Muscle of leg (tissue), 11 donors: ENCODE data around the gene NDUFB4. TPM values are rescaled to one million over a fixed set of nuclear protein-coding genes. Genes with fewer than 3 reads are reported as not detected.
"Not testable (repeated sequence)": the region's sequence is repeated elsewhere in the genome, so short reads cannot be mapped to it uniquely, and the experiment has no call there.

Experiments
- DNase-seq: peaks from one replicate; pipeline ENCODE4 v3.0.0; 2013
- H3K27ac ChIP-seq: one replicate; pipeline ENCODE4 v1.5.1; 2013; ENCODE audit warnings: mild to moderate bottlenecking, low read length, control low read depth
- H3K27me3 ChIP-seq: one replicate; pipeline ENCODE4 v1.6.1; 2013; ENCODE audit warnings: low read length; ENCODE audit not compliant: control insufficient read depth, insufficient read depth
- H3K36me3 ChIP-seq: one replicate; pipeline ENCODE4 v1.6.1; 2013; ENCODE audit warnings: low read length; ENCODE audit not compliant: control insufficient read depth, insufficient read depth
- H3K4me1 ChIP-seq: one replicate; pipeline ENCODE4 v1.6.1; 2013; ENCODE audit warnings: low read length; ENCODE audit not compliant: control insufficient read depth, insufficient read depth
- H3K4me3 ChIP-seq: one replicate; pipeline ENCODE4 v1.5.1; 2013; ENCODE audit warnings: low read length, control low read depth
- H3K9me3 ChIP-seq: replicated peaks from 2 replicates; pipeline ENCODE4 v1.6.1; 2013; ENCODE audit warnings: low read depth, low read length; ENCODE audit not compliant: control insufficient read depth
- WGBS: methylation state at CpG from one replicate; pipeline ENCODE4 v1.1.5; 2013; ENCODE audit warnings: missing lambda C conversion rate; ENCODE audit not compliant: insufficient coverage; 5-methylcytosine and 5-hydroxymethylcytosine counted together
- polyA plus RNA-seq, 8 donors: library from polyadenylated mRNA; unstranded; fragments of 120-200 nt; gene quantifications; one replicate each; pipeline versions ENCODE4 v1.2.1 to v1.2.3, GENCODE V29; 2013; ENCODE audit warnings: inconsistent platforms in 1 of 8, low replicate concordance in 1 of 8; ENCODE audit not compliant: insufficient read length in 8 of 8, insufficient read depth in 1 of 8
- total RNA-seq: library from RNA; stranded (reverse); fragments of 120-200 nt; gene quantifications from one replicate; pipeline ENCODE4 v1.2.4, GENCODE V29; 2013

The NDUFB4 gene
- total and polyA plus RNA-seq, 9 donors: 131 to 194 (median 173) TPM

DNA sequence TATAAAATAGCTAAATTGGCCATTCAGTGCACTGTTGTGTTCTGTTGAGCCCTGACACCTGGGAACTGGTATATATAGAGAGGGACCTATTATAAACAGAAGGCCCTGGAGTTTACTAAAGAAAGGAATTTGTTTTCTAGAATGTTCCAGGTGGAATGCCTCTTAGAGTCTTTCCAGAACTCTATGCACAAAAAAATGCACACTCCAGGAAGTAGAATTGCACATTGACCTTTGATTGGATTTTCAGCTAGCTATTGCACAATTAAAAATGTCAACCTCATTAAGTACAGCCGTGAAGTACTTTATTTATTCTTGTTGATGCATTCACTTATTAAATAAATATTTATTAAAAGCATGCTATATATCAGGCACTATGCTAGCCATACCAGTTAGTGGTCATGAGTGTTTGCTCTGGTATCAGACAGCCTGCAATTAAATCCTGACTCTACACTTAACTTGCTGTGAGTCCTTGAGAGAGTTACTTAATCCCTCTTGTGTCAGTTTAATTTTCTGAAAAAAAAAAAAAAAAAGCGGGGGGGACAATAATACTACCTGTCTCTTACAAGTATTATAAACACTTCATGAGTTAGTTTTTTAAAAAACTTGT is 40.8 kb downstream of the NDUFB4 start:
- H3K27ac ChIP-seq: no peak overlapping the region
- no peaks in the 10 kb centered on the region for H3K4me1 ChIP-seq
- H3K4me3 ChIP-seq: no peak overlapping the region
- H3K36me3 ChIP-seq: no peaks in the 10 kb centered on the region
- no peak for DNase-seq
- WGBS: no CpG with 5 or more reads among the region's 2 CpGs
- no peaks in the 10 kb centered on the region for H3K27me3 ChIP-seq
- no peaks in the 10 kb centered on the region for H3K9me3 ChIP-seq

DNA sequence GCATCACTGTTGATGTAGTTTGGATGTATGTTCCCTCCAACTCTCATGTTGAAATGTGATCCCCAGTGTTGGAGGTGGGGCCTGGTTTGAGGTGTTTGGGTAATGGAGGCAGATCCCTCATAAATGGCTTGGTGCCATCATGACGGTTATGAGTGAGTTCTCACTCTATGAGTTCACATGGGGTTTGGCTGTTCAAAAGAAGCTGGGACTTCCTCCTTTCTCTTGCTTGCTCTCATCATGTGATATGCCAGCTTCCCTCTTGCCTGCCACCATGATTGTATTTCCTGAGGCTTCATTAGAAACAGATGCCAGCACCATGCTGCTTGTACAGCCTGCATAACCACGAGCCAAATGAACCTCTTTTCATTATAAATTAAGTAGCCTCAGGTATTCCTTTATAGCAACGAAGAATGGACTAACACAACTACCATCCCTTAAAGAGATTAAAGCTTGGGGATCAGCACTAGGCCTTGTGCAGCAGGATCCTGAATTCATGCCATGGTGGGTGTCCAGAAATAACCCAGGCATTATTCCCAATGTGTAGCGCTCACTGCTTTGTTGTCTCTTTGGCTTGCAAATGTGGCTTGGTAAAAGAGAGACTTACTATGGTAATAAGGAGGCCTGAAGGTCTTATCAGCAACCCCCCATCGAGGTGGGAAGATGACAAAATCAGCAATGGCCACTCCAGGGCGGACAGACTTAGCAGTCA is 41.9 kb downstream of the NDUFB4 start:
- no peak overlapping the region for H3K4me3 ChIP-seq
- 80% methylated on average over 4 of the region's 6 CpGs for WGBS
- no peaks in the 10 kb centered on the region for H3K9me3 ChIP-seq
- H3K27me3 ChIP-seq: no peaks in the 10 kb centered on the region
- no peak overlapping the region for H3K27ac ChIP-seq
- DNase-seq: peak; percentile 15
- H3K36me3 ChIP-seq: no peaks in the 10 kb centered on the region
- H3K4me1 ChIP-seq: no peaks in the 10 kb centered on the region

GRCh38 chr3:120638820-120639219 is 42.7 kb downstream of the NDUFB4 start:
- not testable (repeated sequence) for H3K27me3 ChIP-seq, H3K4me1 ChIP-seq, DNase-seq, H3K9me3 ChIP-seq, H3K36me3 ChIP-seq, H3K27ac ChIP-seq, H3K4me3 ChIP-seq
- no CpG with 5 or more reads among the region's 4 CpGs for WGBS

- Histone ChIP-seq H3K27ac (no peak overlapping the region), H3K4me3 (no peak overlapping the region), H3K27me3 (no peaks in the 10 kb centered on the region), H3K4me1 (no peaks in the 10 kb centered on the region), H3K9me3 (no peaks in the 10 kb centered on the region), H3K36me3 (no peaks in the 10 kb centered on the region)
- DNase-seq: no peak
- no CpG with 5 or more reads among the region's 1 CpG for WGBS
Observed at GRCh38 chr3:120640231-120640630, 44.1 kb downstream of the NDUFB4 start.

DNA sequence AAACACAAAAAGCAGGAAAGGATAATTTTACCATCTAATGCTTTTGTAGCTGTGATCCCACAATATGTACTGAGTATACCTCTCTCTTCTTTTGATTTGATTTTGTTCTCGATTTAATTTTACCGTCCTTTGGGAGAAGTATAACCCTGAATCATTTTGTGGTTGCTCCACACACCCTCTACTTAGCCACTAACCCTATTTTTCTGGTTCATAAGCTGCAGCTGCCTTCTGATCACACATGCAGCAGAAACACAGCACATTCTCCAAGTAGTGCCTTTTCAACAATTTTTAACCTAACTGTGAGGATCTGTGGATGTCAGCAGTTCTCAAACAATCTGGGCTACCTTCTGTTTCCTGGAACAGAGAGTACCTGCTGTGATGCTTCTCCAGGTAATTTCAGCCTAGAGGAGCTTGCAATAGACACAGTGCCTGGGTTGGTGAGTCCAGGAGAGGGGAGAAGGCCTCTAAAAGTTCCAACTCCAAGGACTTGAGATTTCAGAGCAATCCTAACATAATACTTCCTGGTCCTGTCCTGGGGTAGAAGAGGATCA is 45.6 kb downstream of the NDUFB4 start:
- Histone ChIP-seq H3K27me3 (no peaks in the 10 kb centered on the region), H3K27ac (no peak overlapping the region), H3K4me1 (no peaks in the 10 kb centered on the region), H3K9me3 (no peaks in the 10 kb centered on the region), H3K4me3 (no peak overlapping the region), H3K36me3 (no peaks in the 10 kb centered on the region)
- 100% methylated on average over 2 of the region's 2 CpGs for WGBS
- no peak for DNase-seq

DNA sequence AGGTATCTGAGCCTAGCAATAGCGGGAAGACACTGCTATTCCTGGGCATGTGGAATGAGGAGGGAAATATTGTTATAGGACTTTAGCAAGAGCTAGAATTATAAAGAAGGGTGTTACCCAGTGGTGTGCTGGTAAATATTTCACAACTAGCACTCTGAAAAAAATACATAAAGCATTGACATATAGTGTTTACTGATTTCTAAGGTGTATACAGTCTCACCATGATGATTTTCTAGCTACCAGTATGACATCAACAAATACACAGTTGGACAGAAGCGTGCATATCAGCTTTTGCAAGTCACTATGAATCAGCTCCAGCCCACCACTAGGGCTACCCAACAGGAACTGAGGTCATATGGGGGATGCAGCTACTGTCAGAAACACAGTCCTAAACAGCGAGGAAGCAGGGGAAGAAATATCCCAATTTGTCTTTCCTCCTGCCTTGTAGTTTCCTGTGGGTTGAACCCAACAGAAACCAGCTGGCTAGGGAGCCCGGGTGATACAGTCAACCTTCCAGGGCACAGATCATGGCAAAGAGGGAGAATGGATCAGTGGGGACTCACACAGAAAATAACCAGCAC is 46.3 kb downstream of the NDUFB4 start:
- H3K27ac ChIP-seq: no peak overlapping the region
- H3K36me3 ChIP-seq: no peaks in the 10 kb centered on the region
- H3K4me1 ChIP-seq: no peaks in the 10 kb centered on the region
- no peaks in the 10 kb centered on the region for H3K27me3 ChIP-seq
- H3K9me3 ChIP-seq: no peaks in the 10 kb centered on the region
- WGBS: 60% methylated on average over 4 of the region's 4 CpGs
- DNase-seq: no peak
- no peak overlapping the region for H3K4me3 ChIP-seq

DNA sequence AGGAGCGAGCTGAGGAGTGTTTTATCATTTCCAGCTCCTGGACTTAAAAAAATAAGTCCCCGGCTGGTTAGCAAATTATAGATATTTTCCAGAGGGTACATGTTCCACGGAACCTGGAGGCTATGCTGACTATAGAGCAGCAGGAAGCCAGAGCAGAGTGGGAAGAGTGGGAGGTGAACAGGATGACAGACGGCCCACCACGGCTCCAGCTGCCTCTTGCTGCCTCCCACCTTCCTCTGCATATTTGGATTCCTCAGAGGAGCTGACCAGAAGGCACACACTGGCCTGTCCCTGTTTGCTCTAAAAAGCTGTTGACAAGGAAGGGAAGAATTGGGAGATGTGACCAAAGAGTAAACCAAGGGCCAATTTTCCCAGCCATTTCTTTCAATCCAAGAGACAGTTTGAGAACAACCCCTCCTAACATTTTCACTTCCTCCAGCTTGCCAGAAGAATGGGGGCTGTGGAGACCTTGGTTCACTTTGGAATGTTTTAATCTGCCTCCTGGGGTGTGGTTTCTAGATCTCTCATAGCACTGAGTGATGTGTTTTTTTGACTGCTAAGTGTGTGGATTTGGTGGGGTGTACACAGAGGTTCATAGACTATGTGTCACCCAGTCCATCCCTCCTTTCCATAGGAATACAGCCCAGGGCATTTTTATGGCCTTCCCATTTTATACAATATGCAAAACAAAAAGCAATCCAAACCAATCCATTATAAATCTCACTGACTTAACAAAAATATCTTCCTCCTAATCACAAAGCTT is 49.1 kb downstream of the NDUFB4 start:
- no peak overlapping the region for H3K4me3 ChIP-seq
- no peaks in the 10 kb centered on the region for H3K4me1 ChIP-seq
- no peak for DNase-seq
- WGBS: 13% methylated on average over 3 of the region's 5 CpGs
- H3K27ac ChIP-seq: no peak overlapping the region
- H3K36me3 ChIP-seq: no peaks in the 10 kb centered on the region
- H3K27me3 ChIP-seq: no peaks in the 10 kb centered on the region
- no peaks in the 10 kb centered on the region for H3K9me3 ChIP-seq

DNA sequence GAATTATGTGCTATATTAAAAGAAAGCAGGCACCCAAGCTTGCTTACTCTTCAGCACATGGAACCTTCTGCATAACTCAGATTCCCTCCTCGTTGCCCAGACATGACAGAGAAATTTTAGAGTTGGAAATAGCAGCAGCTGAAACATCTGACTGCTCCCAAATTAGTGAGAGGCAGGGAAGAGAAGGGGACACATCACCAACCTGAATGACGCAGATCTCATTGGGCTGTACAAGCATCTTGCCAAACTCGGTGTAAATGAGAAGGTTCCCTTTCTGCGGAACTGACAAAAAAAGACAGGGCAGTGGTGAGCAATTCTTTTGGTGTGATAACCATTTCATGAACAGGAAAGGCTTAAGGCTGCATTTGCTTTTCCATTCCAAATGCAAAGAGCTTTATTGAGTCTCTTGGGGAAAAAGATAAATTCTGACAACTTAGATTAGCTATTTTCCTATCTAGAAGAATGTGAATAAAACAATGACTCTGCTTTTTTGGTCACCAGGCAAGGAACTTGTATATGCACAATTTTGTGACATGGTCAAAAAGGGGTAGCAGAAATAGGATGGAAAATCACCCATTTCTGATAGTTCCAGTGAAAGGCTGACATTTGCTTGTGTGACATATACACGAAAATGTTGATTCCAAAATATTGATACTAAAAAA is 50.8 kb downstream of the NDUFB4 start:
- WGBS: 71% methylated on average over 1 of the region's 5 CpGs
- no peak overlapping the region for H3K27ac ChIP-seq
- no peak for DNase-seq
- H3K4me1 ChIP-seq: no peaks in the 10 kb centered on the region
- H3K27me3 ChIP-seq: no peaks in the 10 kb centered on the region
- H3K36me3 ChIP-seq: no peaks in the 10 kb centered on the region
- H3K9me3 ChIP-seq: no peaks in the 10 kb centered on the region
- no peak overlapping the region for H3K4me3 ChIP-seq

- H3K9me3 ChIP-seq: no peaks in the 10 kb centered on the region
- H3K27ac ChIP-seq: no peak overlapping the region
- WGBS: 83% methylated on average over 5 of the region's 5 CpGs
- no peak for DNase-seq
- H3K4me3 ChIP-seq: no peak overlapping the region
- no peaks in the 10 kb centered on the region for H3K27me3 ChIP-seq
- H3K36me3 ChIP-seq: no peaks in the 10 kb centered on the region
- H3K4me1 ChIP-seq: no peaks in the 10 kb centered on the region
Observed at GRCh38 chr3:120648290-120648689, 52.2 kb downstream of the NDUFB4 start.
